ENCODE results near the gene FICD. TPM values are rescaled to one million over a fixed set of nuclear protein-coding genes. Genes with fewer than 3 reads are reported as not detected.
A peak's percentile ranks its signal among the peaks of the same experiment; 100 is the strongest.

Gene FICD
- polyA plus RNA-seq, 12 donors = 1.4 to 3.4 (median 2.4) TPM; not detected in 2

GRCh38 chr12:108495823-108496579 lies 19.1 kb upstream of the FICD start:
- no peak for DNase-seq

GRCh38 chr12:108498136-108498535 lies 16.9 kb upstream of the FICD start:
- no peak for DNase-seq

- DNase-seq = no peak
Observed at GRCh38 chr12:108502922-108503321, 12.2 kb upstream of the FICD start.

- no peak for DNase-seq
Observed at GRCh38 chr12:108505129-108505528, 9.9 kb upstream of the FICD start.

GRCh38 chr12:108507971-108508642 lies 7.0 kb upstream of the FICD start:
- no peak for DNase-seq

GRCh38 chr12:108509806-108510205 lies 5.3 kb upstream of the FICD start:
- no peak for DNase-seq

GRCh38 chr12:108510836-108511235 lies 4.2 kb upstream of the FICD start:
- no peak for DNase-seq

GRCh38 chr12:108511633-108512540 lies 3.2 kb upstream of the FICD start:
- DNase-seq = peak; percentile 80

- DNase-seq = no peak
Observed at GRCh38 chr12:108514468-108514972, 557 bp upstream of the FICD start.

GRCh38 chr12:108515916-108516315 lies 839 bp downstream of the FICD start:
- DNase-seq = no peak

GRCh38 chr12:108516511-108517275 lies 1.6 kb downstream of the FICD start:
- DNase-seq = no peak

GRCh38 chr12:108517288-108518100 lies 2.4 kb downstream of the FICD start:
- no peak for DNase-seq

- no peak for DNase-seq
Observed at GRCh38 chr12:108518101-108518715, 3.1 kb downstream of the FICD start.

- DNase-seq = no peak
Observed at GRCh38 chr12:108518716-108519496, 3.8 kb downstream of the FICD start.

- DNase-seq = no peak
Observed at GRCh38 chr12:108519558-108519957, 4.5 kb downstream of the FICD start.

- no peak for DNase-seq
Observed at GRCh38 chr12:108523365-108523764, 8.3 kb downstream of the FICD start.

GRCh38 chr12:108525681-108526080 lies 10.6 kb downstream of the FICD start:
- DNase-seq = no peak

- no peak for DNase-seq
Observed at GRCh38 chr12:108526482-108527165, 11.5 kb downstream of the FICD start.

GRCh38 chr12:108527166-108527496 lies 12.1 kb downstream of the FICD start:
- DNase-seq = no peak
